Choroid plexus epithelial cell (primary cell): ENCODE data around the gene LRRC73.
"Not testable (repeated sequence)": the region's sequence is repeated elsewhere in the genome, so short reads cannot be mapped to it uniquely, and the experiment has no call there.

Source experiments
- DNase-seq: peaks from one replicate; pipeline ENCODE4 v3.0.0-alpha.2; 2010; ENCODE audit warnings: low read depth
- H3K4me3 ChIP-seq: 2 replicates; pipeline ENCODE4 v1.5.1; 2011; ENCODE audit warnings: low read depth, mild to moderate bottlenecking, control low read depth, low read length, moderate library complexity
- TF ChIP-seq, protein P1 (sequence below): conservative IDR thresholded peaks from 2 replicates; pipeline ENCODE4 v1.5.1; 2011; ENCODE audit warnings: low read depth, mild to moderate bottlenecking, control low read depth, inconsistent platforms, low read length, moderate library complexity

Gene LRRC73, protein sequence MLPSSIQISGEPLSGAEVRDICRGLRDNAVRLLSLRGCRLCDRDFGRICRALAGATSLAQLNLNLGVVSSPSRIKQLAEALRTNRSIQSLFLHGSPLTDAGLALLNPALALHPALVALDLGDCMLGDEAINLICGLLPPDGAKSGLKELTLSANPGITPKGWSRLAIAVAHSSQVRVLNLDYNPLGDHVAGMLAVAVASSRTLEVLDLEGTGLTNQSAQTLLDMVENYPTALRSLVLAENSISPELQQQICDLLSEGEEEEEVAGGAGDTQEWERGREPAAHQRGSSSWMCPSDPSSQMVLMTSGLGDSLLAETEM

DNA sequence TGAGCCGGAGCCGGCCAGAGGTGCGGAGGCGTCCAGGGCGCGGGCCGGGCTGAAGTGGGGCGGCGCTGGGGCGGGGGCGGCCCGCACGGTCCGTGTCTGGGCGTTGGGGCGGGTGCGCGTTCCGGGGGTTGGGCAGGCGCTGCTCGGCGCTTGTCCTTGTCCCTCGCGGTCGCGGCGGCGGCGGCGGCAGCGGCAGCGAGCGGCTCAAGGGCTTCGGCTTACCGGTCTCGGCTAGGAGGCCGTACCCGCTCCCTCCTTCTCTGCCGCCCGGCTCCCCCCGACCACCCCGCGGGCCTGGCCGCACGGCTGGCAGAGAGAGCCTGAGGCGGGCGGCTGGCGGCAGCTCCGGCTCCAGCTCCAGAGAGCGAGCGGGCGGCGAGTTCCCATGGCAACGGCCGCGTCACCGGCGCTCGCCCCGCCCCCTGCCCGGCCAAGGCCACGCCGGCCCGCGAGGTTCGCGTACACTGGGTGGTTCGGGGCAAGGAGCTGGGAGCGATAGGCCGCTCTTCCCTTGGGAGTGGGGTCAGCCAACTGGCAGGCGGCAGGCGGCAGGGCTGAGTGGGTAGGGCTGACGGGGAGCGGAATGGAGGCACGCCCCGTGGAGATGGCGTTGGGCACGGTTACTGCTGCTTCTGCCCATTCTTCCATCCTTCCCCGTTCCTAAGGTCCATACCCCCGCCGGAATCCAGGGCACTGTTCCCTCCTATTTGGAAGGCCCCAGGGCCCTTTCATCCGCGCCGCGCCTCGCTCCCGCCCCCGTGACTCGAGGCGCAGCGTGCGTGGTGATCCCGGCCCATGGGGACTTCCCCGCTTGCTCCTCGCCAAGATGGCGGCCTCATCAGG lies at the start of gene LRRC73:
Gene LRRC73 (minus strand): TSS at position 363 of the 843 bp plus-strand sequence. CDS start 561 bp downstream, outside the sequence.
- peak; percentile 78 for DNase-seq
- TF ChIP-seq, protein P1, sequence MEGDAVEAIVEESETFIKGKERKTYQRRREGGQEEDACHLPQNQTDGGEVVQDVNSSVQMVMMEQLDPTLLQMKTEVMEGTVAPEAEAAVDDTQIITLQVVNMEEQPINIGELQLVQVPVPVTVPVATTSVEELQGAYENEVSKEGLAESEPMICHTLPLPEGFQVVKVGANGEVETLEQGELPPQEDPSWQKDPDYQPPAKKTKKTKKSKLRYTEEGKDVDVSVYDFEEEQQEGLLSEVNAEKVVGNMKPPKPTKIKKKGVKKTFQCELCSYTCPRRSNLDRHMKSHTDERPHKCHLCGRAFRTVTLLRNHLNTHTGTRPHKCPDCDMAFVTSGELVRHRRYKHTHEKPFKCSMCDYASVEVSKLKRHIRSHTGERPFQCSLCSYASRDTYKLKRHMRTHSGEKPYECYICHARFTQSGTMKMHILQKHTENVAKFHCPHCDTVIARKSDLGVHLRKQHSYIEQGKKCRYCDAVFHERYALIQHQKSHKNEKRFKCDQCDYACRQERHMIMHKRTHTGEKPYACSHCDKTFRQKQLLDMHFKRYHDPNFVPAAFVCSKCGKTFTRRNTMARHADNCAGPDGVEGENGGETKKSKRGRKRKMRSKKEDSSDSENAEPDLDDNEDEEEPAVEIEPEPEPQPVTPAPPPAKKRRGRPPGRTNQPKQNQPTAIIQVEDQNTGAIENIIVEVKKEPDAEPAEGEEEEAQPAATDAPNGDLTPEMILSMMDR, result no peak
- peak within 1 kb of the TSS; percentile 66 for H3K4me3 ChIP-seq

DNA sequence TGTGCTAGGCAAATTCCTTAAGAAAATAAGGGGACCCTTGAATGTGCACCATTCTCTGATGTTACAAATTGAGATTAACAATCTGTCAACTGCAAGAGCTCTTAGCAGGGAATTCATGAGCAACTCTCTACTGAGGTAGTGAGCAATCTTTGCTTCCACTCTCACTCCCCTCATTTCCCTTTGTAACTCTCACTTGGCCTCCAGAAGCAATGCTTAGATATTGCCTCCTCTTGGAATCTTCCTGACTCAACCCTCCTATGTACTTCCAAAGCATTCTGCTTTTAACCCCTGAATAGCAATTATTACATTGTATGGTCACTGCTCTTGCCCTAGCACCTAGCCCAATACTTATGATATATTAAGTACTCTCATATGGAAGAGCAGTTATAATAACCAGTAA lies 49.2 kb upstream of the LRRC73 start:
- TF ChIP-seq, protein P1, result no peak
- no peak for DNase-seq
- H3K4me3 ChIP-seq, result no peak overlapping the region

GRCh38 chr6:43557620-43558019 lies 47.5 kb upstream of the LRRC73 start:
- DNase-seq, H3K4me3 ChIP-seq: not testable (repeated sequence)

- TF ChIP-seq, protein P1, result no peak
- no peak for DNase-seq
- no peak overlapping the region for H3K4me3 ChIP-seq
Measured at GRCh38 chr6:43547222-43547621, 37.1 kb upstream of the LRRC73 start.

DNA sequence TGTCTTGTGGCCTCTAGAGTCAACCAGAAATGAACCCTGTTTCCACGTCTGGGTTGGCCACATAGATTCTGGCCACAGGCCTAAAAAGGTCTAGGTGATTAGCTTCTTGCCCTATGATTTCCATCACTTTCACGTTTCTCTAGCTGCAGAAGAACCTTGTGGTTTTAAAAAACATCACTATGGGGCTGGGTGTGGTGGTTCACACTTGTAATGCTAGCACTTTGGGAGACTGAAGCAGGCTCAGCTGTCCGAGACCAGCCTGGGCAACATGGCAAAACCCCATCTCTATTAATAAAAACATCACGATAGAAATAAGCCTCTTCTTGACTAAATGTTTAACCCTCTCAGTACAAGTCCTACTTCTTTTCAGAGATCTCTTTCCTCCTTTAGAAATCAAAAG lies 34.3 kb upstream of the LRRC73 start:
- H3K4me3 ChIP-seq, result no peak overlapping the region
- DNase-seq, result no peak
- TF ChIP-seq, protein P1, result no peak

GRCh38 chr6:43541774-43542471 lies 31.8 kb upstream of the LRRC73 start:
- no peak for DNase-seq
- no peak overlapping the region for H3K4me3 ChIP-seq
- TF ChIP-seq, protein P1, result no peak

DNA sequence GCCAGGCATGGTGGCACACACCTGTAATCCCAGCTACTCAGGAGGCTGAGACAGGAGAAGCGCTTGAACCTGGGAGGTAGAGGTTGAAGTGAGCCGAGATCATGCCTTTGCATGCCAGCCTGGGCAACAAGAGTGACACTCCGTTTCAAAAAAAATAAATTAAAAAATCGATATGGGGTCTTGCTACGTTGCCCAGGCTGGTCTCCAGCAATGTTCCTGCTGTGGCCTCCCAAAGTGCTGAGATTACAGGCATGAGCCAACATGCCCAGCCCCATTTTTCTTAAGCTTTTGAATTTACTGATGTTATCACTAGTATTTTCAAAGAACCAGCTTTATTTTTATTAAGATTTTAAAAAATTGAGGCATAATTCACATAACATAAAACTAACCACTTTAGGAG lies 30.4 kb upstream of the LRRC73 start:
- DNase-seq, result no peak
- TF ChIP-seq, protein P1, result no peak
- no peak overlapping the region for H3K4me3 ChIP-seq

GRCh38 chr6:43539409-43539808 lies 29.3 kb upstream of the LRRC73 start:
- H3K4me3 ChIP-seq, DNase-seq: not testable (repeated sequence)

DNA sequence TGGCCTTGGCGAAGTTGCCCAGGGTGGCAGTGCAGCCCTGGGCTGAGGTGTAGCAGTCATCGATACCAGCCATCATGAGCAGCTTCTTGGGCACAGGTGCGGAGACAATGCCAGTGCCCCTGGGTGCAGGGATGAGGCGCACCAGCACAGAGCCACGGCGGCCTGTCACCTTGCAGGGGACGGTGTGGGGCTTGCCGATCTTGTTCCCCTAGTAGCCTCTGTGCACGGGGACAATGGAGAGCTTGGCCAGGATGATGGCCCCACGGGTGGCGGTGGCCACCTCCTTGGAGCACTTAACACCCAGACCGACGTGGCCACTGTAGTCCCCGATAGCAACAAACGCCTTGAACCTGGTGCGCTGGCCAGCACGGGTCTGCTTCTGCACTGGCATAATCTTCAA lies 28.8 kb upstream of the LRRC73 start:
- not testable (repeated sequence) for DNase-seq, H3K4me3 ChIP-seq
